ENCODE results near the gene CINP. TPM values are rescaled to one million over a fixed set of nuclear protein-coding genes. Genes with fewer than 3 reads are reported as not detected.
"Not testable (repeated sequence)": the region's sequence is repeated elsewhere in the genome, so short reads cannot be mapped to it uniquely, and the experiment has no call there.

CINP gene
- total RNA-seq, 3 donors from 2014 or later, result 57.7 to 63.9 (median 58.4) TPM

DNA sequence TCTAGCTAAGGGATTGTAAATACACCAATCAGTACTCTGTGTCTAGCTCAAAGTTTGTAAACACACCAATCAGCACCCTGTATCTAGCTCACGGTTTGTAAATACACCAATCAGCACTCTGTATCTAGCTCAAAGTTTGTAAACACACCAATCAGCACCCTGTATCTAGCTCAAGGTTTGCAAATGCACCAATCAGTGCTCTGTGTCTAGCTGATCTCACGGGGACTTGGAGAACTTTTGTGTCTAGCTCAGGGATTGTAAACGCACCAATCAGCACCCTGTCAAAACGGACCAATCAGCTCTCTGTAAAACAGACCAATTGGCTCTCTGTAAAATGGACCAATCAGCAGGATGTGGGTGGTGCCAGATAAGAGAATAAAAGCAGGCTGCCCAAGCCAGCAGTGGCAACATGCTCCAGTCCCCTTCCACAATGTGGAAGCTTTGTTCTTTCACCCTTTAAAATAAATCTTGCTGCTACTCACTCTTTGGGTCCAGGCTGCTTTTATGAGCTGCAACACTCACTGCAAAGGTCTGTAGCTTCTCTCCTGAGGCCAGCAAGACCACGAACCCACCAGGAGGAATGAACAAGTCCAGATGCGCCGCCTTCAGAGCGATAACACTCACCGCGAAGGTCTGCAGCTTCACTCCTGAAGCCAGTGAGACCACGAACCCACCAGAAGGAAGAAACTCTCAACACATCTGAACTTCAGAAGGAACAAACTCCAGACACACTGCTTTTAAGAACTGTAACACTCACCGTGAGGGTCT lies 64.2 kb downstream of the CINP start:
- not testable (repeated sequence) for DNase-seq; H3K36me3 Mint-ChIP-seq (ENCODE audit: insufficient read depth); H3K4me1 Mint-ChIP-seq (ENCODE audit: low read depth); H3K4me3 Mint-ChIP-seq; H3K27me3 Mint-ChIP-seq (ENCODE audit: low read depth); ATAC-seq; H3K9me3 Mint-ChIP-seq

Other genes starting within 250 kb of the CINP start
- 10 to 100 TPM; 28.7 to 33.9 (median 29.9) TPM for gene WDR20, start 223.0 kb downstream of the CINP start, total RNA-seq
- 1 to 10 TPM; 3.2 to 5.5 (median 4.4) TPM for gene MOK, start 57.7 kb downstream of the CINP start, total RNA-seq
- 10 to 100 TPM; 14.9 to 16.6 (median 15.5) TPM for gene ZNF839, start 43.1 kb downstream of the CINP start, total RNA-seq
- gene TECPR2, start 51 bp upstream of the CINP start, total RNA-seq, result 1 to 10 TPM; 5.5 to 6.7 (median 5.6) TPM
- gene ANKRD9, start 146.9 kb upstream of the CINP start, total RNA-seq, result 10 to 100 TPM in 1 of 3 donors, 1 to 10 TPM in 2; 6.7 to 11.0 (median 8.7) TPM
- 10 to 100 TPM; 12.5 to 14.7 (median 13.9) TPM for gene RCOR1, start 229.8 kb upstream of the CINP start, total RNA-seq